Sigmoid colon (tissue), 4 donors: ENCODE measurements around the gene SLC8A2.

ENCODE experiments used
- EP300 ChIP-seq, 4 donors: sonication (generic); formaldehyde crosslinking; IDR thresholded peaks; one replicate each; pipeline ENCODE4 v1.6.1; 2017; ENCODE audit warnings: antibody characterized with exemption in 4 of 4
- POLR2A ChIP-seq, 2 donors: fragments of 450-650 bp; IDR thresholded peaks; one replicate each; pipeline ENCODE4 v1.6.1; 2016; ENCODE audit warnings: antibody characterized with exemption in 2 of 2, mild to moderate bottlenecking in 2 of 2, moderate library complexity in 2 of 2
- POLR2AphosphoS5 ChIP-seq, 4 donors: sonication (generic); formaldehyde crosslinking; IDR thresholded peaks; one replicate each; pipeline ENCODE4 v1.6.1; 2017; ENCODE audit warnings: antibody characterized with exemption in 4 of 4
- TF ChIP-seq, protein P1 (sequence below), 4 experiments: fragments of 450-650 bp in 3 of 4; fragments of 200-600 bp in 1 of 4; IDR thresholded peaks; one replicate each; pipeline ENCODE4 v1.5.1; 2016 to 2019; ENCODE audit warnings: antibody characterized with exemption in 4 of 4, mild to moderate bottlenecking in 3 of 4, moderate library complexity in 2 of 4

DNA sequence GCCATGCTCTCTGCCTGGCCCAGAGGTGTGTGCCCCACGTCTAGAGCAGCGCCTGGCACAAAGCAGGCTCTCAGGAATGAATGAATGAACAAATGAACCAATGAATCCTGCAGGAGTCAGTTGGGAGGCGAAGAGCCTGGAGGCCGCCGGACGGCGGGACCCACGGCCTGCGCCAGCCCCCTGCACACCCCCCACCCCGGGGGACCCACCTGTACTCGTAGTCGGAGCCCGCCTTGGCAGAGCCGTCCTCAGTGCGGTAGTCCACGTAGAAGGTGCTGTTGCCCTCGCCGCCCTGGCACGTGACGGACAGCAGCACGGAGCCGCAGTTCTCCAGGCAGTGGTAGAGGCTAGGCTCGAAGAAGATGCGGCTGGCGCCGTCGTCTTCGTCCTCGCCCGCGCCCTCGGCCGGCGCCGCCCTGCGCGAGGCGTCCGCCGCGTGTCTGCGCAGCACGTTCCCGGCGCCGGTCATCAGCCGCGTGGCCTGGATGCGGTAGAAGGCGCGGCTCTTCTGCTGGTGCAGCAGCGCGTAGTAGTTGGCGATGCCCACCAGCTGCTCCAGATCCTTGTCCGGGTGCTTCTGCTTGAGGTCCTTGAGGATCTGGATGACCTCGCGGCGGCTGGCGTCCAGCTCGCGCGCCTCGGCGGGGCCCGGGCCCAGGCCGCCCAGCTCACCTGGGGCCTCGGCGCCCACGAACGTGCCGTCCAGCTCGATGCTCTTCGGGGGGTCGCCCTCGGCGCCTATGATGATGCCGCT lies 14.8 kb downstream of the SLC8A2 start:
- TF ChIP-seq, protein P1, sequence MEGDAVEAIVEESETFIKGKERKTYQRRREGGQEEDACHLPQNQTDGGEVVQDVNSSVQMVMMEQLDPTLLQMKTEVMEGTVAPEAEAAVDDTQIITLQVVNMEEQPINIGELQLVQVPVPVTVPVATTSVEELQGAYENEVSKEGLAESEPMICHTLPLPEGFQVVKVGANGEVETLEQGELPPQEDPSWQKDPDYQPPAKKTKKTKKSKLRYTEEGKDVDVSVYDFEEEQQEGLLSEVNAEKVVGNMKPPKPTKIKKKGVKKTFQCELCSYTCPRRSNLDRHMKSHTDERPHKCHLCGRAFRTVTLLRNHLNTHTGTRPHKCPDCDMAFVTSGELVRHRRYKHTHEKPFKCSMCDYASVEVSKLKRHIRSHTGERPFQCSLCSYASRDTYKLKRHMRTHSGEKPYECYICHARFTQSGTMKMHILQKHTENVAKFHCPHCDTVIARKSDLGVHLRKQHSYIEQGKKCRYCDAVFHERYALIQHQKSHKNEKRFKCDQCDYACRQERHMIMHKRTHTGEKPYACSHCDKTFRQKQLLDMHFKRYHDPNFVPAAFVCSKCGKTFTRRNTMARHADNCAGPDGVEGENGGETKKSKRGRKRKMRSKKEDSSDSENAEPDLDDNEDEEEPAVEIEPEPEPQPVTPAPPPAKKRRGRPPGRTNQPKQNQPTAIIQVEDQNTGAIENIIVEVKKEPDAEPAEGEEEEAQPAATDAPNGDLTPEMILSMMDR (IDR thresholded peaks at IDR 0.05), result no peak
- no peak for TF ChIP-seq POLR2AphosphoS5 (IDR thresholded peaks at IDR 0.05)
- TF ChIP-seq POLR2A (IDR thresholded peaks at IDR 0.05), result no peak
- no peak for TF ChIP-seq EP300 (IDR thresholded peaks at IDR 0.05)
